Stimulated activated CD8-positive, alpha-beta memory T cell treated with anti-CD3 and anti-CD28 coated beads, Interleukin-4, amount 100 ng/mL, for 1 hour (primary cell): ENCODE data around the gene NEUROD1.

Experiments used
- DNase-seq, 2 donors: peaks; one replicate each; pipeline ENCODE4 v3.0.0-alpha.2; 2020; ENCODE audit warnings: low read depth in 2 of 2, low spot score in 1 of 2

NEUROD1 gene

DNA sequence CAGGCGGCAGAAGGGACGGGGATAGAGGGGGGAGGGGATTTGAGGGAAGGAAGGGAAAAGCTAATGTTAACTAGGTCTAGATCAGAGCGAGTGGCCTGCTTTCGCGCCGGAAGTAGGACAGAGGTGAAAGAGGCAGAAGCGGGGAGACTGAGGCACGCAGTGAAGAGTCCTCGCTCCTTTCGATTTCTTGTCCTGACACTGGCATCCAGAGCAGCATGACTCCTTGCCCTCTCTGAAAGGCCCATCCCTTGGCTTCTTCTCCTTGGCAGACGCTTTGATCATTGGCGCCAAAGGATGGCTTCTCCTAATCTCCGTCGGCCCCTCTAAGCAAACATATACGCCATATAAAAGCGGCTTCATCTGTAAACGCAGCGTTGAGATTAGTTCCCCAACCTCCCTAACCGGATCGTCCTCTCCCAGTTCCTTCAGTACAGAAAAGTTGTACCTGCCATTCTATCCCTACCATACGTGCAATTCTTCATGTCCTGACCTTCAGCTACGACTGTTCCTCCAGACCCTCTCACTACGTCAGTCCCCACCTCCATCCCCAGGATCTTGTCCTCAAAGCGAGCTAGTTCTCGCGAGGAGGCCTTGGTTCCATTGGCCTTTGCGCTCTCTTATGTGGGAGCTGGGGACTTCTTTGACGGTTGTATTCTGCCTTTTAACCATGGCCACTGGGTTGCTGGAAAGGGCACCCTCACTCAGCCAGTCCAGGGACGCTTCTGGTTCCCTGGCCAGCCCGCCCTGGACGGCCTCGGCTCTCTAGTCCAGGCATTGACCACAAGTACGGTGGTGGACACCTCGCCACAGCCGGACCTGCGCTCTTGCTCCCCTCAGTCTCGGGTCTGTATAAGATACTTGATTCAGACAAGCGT is 857 bp upstream of the NEUROD1 start:
- DNase-seq = no peak

DNA sequence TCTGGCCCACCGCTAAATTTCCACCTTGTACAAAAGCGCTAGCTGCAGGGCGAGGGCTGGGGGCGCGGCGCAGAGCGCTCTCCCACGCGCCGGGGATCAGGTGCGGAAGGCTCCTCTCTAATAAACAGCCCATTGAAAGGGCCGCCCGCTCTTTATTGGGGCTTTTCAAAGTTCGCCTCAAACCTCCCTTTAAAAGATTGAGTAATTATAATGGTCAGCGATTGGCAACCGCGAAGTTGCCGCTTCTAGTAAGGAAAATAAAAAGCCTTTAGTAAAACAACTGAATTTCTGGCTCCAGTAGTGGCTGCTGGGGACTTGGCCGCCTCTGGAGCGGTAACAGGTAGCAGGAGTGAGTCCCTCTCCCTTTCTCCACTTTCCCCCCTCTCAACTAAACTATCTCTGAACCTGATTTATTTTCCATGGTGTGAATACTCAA is 755 bp downstream of the NEUROD1 start:
- DNase-seq = no peak

DNA sequence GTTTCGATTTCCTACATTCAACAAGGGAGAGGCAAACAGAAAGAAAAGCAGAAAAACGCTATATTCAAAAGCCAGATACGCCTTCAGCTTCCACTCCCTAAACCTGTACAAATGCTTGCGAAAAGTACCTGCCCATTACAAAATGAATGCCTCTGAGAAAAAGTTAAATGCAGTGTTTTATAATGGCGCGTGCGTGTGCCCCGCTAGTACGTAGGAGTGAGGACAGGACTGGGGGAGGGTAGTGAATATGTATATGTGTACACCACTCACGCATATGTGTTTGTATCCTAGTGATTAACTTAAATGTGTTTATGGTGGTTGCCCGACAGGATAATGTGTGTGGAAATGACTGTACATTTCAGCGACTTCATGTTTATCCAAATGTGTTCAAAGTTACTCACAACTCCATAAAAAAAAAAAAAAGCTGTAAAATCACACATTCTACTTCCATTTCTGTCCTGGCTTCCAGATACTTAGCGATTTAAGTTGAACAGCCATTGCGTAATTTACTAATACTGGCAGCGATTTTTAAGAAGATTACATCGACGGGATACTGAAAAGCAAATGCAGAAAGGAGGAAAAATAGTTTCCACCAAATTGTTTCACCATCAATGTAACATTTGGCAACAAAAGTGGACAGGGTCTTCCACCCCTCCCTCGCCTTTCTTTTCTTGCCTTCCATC is 1.3 kb downstream of the NEUROD1 start:
- no peak for DNase-seq

DNA sequence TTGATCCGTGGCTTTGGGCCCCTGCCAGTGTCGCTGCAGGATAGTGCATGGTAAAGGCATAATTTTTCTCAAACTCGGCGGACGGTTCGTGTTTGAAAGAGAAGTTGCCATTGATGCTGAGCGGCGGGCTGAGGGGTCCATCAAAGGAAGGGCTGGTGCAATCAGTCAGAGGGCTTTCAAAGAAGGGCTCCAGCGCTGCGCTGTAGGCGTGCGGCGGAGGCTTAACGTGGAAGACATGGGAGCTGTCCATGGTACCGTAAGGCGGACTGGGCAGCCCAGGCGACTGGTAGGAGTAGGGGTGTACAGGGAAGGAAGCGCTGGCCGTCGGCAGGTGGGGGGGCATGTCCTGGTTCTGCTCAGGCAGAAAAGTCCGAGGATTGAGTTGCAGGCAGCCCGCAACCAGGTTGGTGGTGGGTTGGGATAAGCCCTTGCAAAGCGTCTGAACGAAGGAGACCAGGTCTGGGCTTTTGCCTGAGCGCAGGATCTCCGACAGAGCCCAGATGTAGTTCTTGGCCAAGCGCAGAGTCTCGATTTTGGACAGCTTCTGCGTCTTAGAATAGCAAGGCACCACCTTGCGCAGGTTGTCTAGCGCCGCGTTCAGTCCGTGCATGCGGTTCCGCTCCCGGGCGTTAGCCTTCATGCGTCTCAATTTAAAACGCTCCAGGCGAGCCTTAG is 2.3 kb downstream of the NEUROD1 start:
- peak in 1 of 2 donors; percentile 22 for DNase-seq

DNA sequence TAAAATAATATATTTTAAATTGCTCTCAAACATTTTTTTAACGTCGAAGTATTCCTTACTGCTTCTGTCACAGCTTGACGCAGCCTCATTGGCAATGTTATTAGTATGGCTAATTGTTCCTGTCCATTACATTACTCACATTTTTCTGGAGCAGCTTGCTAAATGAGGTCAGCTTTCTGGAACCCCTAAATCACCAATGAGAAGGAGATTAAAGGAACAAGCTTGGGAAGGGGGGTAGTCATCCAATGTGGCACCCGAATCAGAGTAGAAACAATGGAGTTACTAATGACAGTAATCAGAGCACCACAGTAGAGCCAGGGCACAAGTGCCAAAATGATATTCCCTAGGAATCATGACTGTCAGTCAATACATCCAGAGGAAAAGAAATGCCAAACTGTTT is 5.1 kb downstream of the NEUROD1 start:
- DNase-seq = no peak

DNA sequence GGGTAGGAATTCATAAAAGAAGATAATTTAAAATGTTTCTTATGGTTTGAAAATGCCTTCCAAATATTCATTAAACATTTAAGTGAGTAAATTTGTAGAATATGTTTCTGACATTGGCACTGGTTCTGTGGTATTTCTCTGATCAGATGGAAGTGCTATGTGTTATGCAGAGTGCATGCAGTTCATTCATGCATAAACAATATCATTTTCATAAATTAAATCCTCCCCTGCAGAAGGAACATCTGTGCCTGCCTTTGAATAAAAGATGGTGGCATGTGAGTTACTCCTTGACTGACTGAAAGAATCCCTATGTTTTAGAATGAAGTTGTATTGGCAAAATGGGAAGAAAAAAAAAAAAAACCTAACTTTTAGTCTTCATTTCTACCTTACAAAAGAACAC is 5.9 kb downstream of the NEUROD1 start:
- DNase-seq = no peak

DNA sequence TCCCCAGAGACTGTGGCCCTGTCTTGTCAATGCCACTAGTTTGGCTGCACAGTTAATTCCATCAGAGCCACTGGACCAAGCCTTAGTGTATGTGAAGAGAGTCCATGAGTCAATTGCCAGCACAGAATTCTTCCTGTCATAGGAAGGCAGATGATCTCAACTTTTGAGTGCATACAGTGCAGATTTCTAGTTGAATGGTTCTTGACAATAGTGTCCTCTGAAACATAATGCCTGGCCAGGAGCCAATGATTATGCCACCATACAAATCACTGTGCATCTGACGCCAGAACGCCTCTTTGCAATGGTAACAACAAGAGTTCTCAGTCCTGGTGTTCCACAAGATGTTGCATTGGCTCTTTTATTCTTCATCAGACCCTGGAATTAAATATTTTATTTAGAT is 7.1 kb downstream of the NEUROD1 start:
- DNase-seq = no peak

DNA sequence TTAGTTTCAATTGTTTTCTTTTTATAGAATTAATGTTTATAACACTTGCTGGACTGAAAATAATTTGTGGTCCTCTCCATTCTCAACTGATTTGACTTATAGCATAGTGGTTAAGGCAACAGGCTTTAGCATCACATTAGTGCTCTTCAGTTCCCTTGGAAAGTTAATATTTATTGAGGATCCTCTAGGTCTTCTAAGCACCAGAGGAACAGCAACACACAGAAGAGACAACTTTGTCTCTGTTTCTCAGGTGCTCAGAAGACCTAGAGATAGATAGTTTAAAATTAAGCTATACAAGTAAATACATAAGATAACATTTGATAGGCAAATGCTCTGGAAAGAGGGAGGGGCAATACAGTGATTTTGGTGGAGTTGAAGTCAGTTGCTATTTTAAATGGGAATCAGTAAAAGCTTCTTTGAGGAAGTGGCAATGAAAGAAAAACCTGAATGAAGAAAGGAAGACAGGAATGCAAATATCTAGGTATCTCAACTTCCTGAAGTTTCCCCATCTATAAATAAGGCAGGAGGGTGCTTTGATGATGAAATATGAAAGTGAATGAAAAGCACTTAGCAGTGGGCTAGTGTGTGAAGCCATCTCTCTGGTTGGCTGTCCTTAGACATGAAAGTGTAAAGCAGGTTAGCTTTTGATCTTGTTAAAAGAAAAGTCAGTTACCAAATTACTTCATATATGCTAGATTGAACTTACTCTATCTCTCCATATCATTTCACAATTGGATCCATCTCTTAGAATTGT is 7.9 kb downstream of the NEUROD1 start:
- DNase-seq = no peak

DNA sequence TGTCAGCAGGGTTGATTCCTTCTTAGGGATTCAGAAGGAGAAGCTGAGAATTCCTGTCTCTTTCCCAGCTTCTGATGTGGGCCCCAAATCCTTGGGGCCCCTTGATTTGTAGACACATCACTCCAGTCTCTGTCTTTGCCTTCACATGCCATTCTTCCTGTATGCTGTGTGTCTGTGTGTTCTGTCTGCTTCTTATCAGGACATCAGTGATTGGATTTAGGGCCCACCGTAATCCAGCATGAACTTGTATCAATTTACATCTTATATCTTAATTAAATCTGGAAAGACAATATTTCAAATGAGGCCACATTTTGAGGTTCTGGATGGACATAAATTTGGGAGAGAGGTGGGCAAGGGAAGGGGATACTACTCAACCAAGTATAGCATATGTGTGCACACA is 9.7 kb downstream of the NEUROD1 start:
- no peak for DNase-seq

DNA sequence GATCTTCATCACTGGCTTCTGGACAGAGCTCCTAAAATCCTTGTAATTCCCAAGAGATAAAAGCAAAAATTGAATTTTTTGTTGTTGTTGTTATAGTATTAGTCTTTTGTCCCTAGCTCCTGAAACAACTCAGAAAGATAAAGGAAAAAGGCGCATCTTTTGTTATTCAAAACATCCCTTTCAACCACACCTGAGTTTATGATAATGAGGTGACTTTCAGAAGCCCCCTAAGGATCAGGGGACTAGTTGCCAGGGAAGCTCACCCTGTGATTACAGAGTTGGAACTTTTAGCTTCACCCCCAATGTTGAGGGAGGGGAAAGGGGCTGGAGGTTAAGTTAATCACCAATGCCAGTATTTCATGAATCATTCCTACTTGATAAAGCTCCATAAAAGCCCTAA is 13.1 kb downstream of the NEUROD1 start:
- DNase-seq = no peak

DNA sequence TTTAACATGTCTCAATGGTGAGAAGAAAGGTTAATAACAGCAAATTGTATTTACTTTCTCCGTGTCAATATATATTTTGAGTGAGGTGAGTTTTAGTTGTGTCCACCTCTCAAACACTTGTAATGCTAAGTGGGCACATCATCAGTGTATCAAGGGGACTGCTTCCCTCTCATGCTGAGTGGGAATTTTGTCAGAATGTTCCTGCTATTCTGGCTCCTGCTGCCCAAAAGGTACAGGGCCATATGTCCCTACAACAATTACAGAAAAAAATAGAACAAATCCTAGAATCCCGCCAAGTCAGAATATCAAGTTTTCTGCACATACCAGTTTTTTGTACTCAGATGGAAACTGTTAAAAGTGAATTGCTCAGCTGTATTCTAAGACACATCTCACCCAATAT is 18.0 kb downstream of the NEUROD1 start:
- no peak for DNase-seq

DNA sequence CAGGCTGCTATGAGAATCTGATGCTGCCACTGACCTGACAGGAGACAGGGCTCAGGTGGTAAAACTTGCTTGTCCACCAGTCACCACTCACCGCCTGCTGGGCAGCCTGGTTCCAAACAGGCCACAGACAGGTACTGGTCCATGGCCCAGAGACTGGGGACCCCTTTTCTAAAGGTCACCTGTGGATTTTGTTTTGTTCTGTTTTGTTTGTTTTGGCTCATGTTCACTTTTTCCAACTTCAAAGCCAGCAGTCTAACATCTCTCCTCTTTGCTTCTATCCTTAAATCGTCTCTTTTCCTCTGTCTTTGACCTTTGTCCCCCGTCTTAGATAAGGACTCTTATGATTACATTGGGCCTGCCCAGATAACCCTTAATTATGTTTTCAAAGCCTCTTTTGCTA is 20.1 kb downstream of the NEUROD1 start:
- no peak for DNase-seq

DNA sequence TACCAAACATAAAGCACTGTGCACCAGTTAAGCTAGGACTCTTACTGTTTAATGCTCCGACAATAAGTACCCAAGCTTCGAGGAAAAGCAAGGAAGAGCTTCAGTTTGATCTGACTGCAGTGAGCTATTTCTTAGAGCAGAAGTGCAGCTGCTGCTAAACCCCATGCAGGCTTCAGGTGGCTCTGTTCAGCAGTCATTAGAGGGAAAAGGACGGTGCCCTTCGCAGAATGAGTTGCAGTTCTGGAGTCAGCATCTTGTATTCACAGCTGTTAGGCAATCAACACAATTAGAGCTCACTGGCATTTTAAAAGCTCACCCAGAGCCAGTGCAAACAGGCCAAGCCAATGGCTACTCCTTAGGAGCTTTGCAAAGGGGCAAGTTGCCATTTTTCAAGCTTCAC is 21.9 kb downstream of the NEUROD1 start:
- no peak for DNase-seq

DNA sequence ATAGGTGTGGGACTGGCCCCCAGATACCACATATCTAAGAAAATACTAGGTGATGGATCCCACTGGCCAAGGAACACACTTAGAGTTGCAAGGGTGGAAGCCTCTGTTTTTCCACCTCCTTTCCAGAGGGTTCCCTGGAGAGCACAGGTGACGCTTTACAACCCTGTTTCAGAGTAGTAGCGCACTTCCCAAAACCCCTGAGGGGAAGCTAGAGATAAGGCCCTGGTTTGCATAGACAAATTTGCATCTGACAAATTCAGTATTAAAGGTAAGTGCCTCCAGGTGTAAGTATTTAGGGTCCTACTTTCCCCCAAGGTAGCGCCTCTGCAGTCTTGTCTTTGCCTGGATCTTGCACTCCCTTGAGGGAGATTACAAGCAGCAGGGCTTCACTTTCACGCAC is 22.9 kb downstream of the NEUROD1 start:
- no peak for DNase-seq

DNA sequence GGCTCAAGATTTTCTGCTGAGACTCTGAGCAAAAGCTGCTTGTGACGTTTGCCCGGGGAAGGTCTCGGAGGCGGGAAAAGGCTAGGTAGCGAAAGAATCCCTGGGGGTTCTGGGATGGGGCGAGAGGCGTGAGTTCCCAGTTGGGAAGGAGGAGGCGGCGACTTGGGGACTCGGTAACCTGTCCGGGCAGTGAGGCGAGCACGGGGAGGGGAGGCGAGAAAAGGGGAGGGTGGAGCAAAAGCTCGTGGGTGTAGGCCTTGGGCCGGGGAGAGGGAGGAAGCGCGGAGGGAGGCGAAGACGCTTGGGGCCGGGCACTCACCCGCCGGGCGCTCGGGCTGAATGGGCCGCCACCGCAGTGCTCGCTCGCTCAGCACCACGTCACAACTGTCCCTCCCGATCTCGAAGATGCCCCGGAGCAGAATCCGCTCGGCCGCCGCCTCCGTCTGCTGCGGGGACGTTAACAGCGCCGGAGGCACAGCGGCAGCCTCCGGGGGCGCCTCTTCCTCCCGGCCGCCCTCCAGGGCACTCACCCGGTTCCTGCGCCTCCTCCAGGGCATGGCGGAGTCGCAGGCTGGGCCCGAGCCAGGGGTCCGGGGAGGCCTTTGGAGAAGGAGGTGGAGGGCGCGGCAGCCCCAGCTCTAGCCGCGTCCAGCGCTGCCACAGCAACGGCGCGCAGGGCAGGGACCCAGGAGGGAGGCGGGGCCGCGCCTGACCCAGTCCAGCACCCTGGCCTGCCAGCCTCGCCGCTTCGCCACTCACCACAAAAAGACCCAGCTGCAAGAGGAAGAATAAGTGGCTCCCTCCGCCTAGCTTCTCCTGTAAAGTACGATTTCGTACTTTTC is 23.6 kb downstream of the NEUROD1 start, which contains the start of gene CERKL:
Gene CERKL, minus strand, starts transcription at position 656 of the 842 bp plus-strand sequence. Its CDS starts 99 bp downstream, at position 557.
- DNase-seq = no peak

DNA sequence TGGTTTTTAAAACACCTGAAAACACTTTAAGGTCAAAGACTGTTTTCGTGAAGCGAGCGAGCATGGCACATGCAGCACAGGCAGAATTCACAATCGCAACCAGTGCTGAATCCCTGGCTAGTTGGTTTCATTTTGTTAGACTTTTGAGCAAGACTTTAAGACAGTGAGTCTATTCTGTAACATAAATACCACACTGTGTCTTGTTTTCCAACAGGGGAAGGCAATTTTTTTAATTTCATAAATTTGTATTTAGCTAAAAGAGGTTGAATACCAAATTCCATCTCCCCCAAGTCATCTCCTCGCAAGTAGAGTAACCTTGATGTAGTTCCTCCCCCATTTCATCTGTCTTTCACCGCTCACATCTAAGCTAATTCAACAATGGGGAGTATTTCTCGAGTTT is 24.8 kb downstream of the NEUROD1 start:
- no peak for DNase-seq

DNA sequence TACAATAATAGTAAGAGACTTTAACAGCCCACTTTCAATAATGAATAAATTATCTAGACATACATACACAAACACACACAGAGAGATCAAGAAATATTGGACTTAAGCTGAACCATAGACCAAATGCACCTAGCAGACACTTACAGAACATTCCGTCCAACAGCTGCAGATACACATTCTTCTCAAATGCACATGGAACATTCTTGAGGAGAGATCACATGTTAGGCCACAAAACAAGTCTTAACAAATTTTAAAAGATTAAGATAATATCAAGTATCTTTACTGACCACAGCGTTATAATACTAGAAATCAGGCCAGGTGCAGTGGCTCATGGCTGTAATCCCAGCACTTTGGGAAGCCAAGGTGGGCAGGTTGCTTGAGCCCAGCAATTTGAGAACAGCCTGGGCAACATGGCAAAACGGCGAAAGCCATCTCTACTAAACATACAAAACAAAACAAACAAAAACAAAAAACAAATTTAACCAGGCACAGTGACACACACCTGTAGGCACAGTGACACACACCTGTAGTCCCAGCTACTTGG is 30.8 kb downstream of the NEUROD1 start:
- no peak for DNase-seq

DNA sequence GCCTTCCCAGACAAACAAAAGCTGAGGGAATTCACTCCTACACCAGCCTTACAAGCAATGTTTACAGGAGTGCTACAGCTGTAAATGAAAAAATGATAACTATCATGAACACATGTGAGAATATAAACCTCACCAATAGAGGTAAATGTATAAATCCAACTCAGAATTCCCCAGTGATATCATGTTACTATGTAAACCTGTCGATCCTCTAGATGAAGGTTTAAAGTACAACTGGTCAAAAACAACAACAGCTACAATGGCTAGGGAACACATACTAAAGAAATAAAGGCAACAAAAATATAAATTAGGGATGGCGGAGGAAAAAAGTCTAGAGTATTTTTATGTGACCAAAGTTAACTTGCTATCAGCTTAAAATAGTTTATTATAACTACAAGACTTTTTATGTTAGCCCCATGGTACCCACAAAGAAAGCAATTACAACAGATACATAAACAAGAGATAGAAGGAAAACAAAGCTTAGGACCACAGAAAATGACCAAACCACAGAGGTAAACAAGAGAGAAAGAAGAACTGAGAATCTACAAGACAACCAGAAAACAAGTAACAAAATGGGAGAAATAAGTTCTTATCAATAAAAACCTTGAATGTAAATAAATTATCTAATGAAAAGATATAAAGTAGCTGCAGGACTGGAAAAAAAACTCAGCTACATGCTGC is 31.7 kb downstream of the NEUROD1 start:
- DNase-seq = no peak

DNA sequence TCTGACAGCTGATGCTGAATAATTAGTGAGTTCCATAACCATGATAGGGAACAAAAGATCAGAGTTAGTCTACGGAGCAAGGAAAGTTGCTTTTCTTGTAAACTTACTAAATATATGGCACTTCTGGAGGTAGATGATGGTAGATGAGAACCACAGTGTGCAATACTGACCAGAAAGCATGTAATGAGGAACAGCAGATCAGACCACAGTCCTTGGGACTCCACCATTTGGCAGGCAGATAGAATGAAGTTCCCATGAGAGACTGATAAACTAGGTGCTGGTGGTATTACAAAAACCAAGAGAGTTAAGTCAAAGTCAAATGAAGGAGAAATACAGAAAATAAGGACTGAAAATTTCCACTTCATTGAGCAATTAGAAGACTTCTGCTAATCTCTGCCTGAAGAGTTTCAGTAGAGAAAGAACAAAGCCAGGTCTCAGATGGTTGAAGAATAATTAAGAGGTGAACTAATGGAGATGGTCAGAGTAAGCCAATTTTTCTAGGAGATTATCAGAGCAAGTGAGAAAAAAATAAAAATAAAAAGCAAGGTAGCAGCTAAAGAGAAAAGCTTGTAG is 33.8 kb downstream of the NEUROD1 start:
- no peak for DNase-seq
